CD4-positive, alpha-beta T cell treated with Interleukin-6 for 4 hours (primary cell): ENCODE measurements around the gene OR6B1.

Experiments used
- DNase-seq: peaks from one replicate; pipeline ENCODE4 v3.0.0-alpha.2; 2020; ENCODE audit warnings: mixed read lengths

OR6B1 gene

DNA sequence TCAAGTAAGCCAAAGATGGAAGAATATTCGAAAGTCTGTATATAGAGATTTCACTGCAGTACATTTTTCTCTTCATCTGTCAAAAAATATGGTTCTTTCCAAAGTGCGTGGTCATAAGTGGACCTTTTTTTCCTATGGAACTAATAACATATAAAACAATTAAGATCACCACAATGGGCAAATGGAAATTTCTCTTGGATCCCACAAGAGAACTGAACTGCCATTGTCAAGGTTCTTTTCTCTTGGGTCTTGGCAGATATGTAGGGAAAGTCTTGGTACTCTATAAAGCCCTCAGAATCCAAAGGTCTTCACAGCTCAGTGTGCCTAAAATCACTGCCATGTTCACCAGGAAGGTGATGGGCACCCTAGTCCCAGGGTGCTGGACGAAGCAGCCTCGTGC lies at the start of gene OR6B1:
OR6B1 (plus strand) TSS at position 301 of the 400 bp plus-strand sequence. CDS start 3,677 bp downstream, outside the sequence.
- no peak for DNase-seq

GRCh38 chr7:143953421-143953820 lies 46.7 kb upstream of the OR6B1 start:
- no peak for DNase-seq

GRCh38 chr7:143954135-143954534 lies 46.0 kb upstream of the OR6B1 start:
- DNase-seq = no peak

DNA sequence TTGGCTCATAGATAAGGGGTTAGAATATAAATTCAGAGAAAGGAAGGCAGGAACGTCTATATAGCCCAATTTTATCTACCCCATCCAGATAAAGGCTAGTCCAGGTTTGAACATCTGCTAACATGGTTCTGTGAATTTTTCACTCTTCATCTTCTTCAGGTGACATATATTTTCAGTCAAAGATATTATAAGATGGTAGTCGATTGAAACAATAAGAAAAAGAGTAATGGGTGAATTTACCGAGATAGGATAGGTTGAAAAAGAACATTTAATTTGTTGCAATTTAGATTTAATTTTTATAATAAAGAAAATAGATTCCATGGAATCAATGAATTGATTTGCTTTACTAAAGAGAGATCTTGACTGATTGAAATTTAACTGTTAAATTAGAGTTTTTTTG lies 45.6 kb upstream of the OR6B1 start, which contains the start of gene OR2F1:
OR2F1 (plus strand) TSS at position 301 of the 400 bp plus-strand sequence. CDS start 5,127 bp downstream, outside the sequence.
- no peak for DNase-seq

- DNase-seq = no peak
These were observed 41.3 kb upstream of the OR6B1 start for GRCh38 chr7:143958781-143959180.

GRCh38 chr7:143960813-143961610 lies 39.1 kb upstream of the OR6B1 start:
- DNase-seq = no peak

GRCh38 chr7:143965280-143965679 lies 34.8 kb upstream of the OR6B1 start:
- no peak for DNase-seq

GRCh38 chr7:143967398-143967797 lies 32.7 kb upstream of the OR6B1 start:
- DNase-seq = no peak

- DNase-seq = no peak
These were observed 26.2 kb upstream of the OR6B1 start for GRCh38 chr7:143973870-143974416.

GRCh38 chr7:143974459-143974858 lies 25.7 kb upstream of the OR6B1 start:
- DNase-seq = no peak

GRCh38 chr7:143975617-143976016 lies 24.5 kb upstream of the OR6B1 start:
- DNase-seq = no peak

GRCh38 chr7:143978585-143978984 lies 21.5 kb upstream of the OR6B1 start:
- no peak for DNase-seq

GRCh38 chr7:143979359-143979758 lies 20.8 kb upstream of the OR6B1 start:
- no peak for DNase-seq

DNA sequence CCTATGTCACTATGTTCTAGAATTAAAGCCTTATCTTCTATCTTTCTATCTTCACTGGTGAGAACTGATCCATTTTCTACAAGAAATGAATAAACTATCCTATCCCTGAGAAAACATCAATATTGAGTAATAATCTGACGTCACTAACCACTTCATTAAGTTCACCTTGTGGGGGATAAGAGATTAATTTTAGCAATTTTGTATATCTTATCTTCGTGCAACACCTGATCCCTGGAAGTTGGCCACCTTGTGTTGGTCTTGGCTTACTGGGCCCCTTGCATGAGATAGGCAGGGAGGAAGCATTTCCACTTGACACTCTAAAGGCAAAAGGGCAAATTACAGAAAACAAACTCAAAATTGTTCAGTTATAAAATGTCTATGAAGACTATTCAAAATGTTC lies 20.1 kb upstream of the OR6B1 start:
- DNase-seq = no peak

DNA sequence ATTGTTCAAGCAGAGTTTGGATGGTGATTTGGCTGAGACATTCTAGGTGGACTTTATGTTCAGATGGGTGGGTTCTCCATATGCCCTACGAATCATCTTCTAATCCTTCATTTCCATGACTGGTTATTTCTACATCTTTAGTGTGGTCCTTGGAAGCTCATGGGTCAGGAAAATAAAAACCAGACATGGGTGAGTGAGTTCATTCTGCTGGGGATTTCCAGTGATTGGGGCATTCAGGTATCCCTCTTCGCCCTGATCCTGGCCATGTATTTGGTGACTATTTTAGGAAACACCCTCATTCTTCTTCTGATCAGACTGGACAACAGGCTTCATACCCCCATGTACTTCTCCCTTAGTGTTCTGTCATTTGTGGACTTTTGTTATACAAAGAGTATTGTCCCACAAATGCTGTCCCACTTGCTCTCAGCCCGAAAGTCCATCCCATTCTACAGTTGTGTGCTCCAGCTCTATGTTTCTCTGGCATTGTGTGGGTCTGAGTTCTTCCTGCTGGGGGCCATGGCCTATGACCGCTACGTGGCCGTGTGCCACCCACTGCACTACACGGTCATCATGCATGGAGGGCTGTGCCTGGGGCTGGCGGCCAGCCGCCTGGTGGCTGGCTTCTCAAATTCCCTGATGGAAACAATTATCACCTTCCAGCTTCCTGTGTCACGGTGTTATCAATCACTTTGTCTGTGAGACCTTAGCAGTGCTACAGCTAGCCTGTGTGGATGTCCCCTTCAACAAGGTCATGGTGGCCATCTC lies 19.2 kb upstream of the OR6B1 start:
- no peak for DNase-seq

- DNase-seq = no peak
These were observed 16.2 kb upstream of the OR6B1 start for GRCh38 chr7:143983960-143984359.

DNA sequence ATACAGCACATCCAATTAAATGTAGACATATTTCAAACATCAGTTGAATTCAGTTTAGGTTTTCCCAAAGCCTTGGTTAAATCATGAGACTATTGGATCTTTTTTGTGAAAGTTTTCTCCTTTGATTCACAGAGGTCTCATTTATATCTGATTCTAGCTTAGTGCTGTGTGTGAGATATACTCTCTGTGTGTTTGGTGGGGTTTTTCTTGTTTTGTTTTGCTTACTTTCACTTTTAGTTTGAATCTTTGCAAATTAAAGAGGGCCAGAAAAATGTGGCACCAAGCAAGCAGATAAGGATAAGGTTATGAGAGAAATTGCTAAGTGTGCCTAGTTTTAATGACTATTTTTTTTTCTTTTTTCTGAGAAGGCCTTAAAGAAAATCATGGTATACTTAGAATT lies 12.6 kb upstream of the OR6B1 start:
- DNase-seq = no peak

GRCh38 chr7:143988976-143989745 lies 11.0 kb upstream of the OR6B1 start:
- no peak for DNase-seq

- no peak for DNase-seq
These were observed 7.5 kb upstream of the OR6B1 start for GRCh38 chr7:143992670-143993069.

- DNase-seq = no peak
These were observed 6.2 kb upstream of the OR6B1 start for GRCh38 chr7:143993924-143994323.

- DNase-seq = no peak
These were observed 1.4 kb downstream of the OR6B1 start for GRCh38 chr7:144001543-144001942.

DNA sequence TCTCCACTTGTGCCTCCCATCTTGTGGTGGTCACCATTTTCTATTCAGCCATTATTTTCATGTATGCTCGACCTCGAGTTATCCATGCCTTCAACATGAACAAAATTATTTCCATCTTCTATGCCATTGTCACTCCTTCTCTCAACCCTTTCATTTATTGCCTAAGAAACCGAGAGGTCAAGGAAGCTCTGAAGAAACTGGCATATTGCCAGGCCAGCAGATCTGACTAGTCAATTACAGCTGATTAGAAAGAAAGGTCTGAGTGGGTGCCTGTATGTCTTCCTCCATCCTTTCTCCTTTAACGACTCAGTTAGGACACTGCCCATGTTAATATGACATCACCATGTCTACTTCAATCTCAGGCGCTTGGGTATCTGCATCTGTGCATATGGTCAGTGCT lies 4.6 kb downstream of the OR6B1 start:
- DNase-seq = no peak
